Tibial nerve (tissue), 3 donors: ENCODE measurements around the gene WFIKKN2.

Experiments
- CTCF ChIP-seq, 5 experiments: fragments of 200-600 bp in 3 of 5; fragments of 450-650 bp in 2 of 5; sonication (generic) in 3 of 5; IDR thresholded peaks; one replicate each; pipeline ENCODE4 v1.5.1; 2016 to 2019; ENCODE audit warnings: antibody characterized with exemption in 5 of 5, mild to moderate bottlenecking in 3 of 5, moderate library complexity in 2 of 5
- POLR2A ChIP-seq, 2 donors: fragments of 450-650 bp; IDR thresholded peaks; one replicate each; pipeline ENCODE4 v1.6.1; 2017; ENCODE audit warnings: antibody characterized with exemption in 2 of 2, mild to moderate bottlenecking in 2 of 2, moderate library complexity in 2 of 2

- TF ChIP-seq CTCF (IDR thresholded peaks at IDR 0.05) (peak; percentile 68 to 83 (median 78)), POLR2A (IDR thresholded peaks at IDR 0.05) (no peak)
These were observed 18.3 kb upstream of the WFIKKN2 start for GRCh38 chr17:50816771-50817751.
